SK-N-SH treated with all-trans-retinoic acid at 6 μM for 48 hours (cell line): ENCODE measurements around the gene PPP4C.

Experiments
- ATAC-seq: fragments of 200-7000 bp; cut with Tn5 transposase; 3 replicates; pipeline ENCODE4 v1.9.1; 2020; ENCODE audit warnings: mild to moderate bottlenecking, moderate library complexity
- ARNTL ChIP-seq: fragments of 450-650 bp; formaldehyde crosslinking; IDR thresholded peaks from 2 replicates; pipeline ENCODE4 v1.5.0; 2020; ENCODE audit warnings: low read depth, mild to moderate bottlenecking, moderate library complexity, borderline replicate concordance
- BACH2 ChIP-seq: fragments of 250-450 bp; sonication (Bioruptor Pico); IDR thresholded peaks from 2 replicates; pipeline ENCODE4 v1.9.0; 2021; ENCODE audit warnings: mild to moderate bottlenecking, borderline replicate concordance
- CREB5 ChIP-seq: fragments of 250-450 bp; sonication (Bioruptor Pico); IDR thresholded peaks from 2 replicates; pipeline ENCODE4 v1.5.1; 2020; ENCODE audit warnings: low read depth, mild to moderate bottlenecking, moderate library complexity
- CSDC2 ChIP-seq: fragments of 250-450 bp; sonication (Bioruptor Pico); IDR thresholded peaks from 2 replicates; pipeline ENCODE4 v1.5.0; 2020; ENCODE audit warnings: mild to moderate bottlenecking, moderate library complexity
- CSRNP3 ChIP-seq: fragments of 250-450 bp; sonication (Bioruptor Pico); IDR thresholded peaks from 2 replicates; pipeline ENCODE4 v1.5.1; 2021; ENCODE audit warnings: mild to moderate bottlenecking, moderate library complexity
- GLIS3 ChIP-seq: fragments of 250-450 bp; sonication (Bioruptor Pico); IDR thresholded peaks from 2 replicates; pipeline ENCODE4 v1.5.0; 2020; ENCODE audit warnings: mild to moderate bottlenecking, moderate library complexity
- ISL1 ChIP-seq: fragments of 250-450 bp; sonication (Bioruptor Pico); IDR thresholded peaks from 2 replicates; pipeline ENCODE4 v2.1.2; 2022; ENCODE audit warnings: mild to moderate bottlenecking, moderate library complexity
- OSR1 ChIP-seq: fragments of 250-450 bp; sonication (Bioruptor Pico); IDR thresholded peaks from 2 replicates; pipeline ENCODE4 v1.8.0; 2022; ENCODE audit warnings: moderate library complexity, mild to moderate bottlenecking, inconsistent platforms
- PATZ1 ChIP-seq: fragments of 250-450 bp; sonication (Bioruptor Pico); IDR thresholded peaks from 2 replicates; pipeline ENCODE4 v1.8.0; 2020; ENCODE audit warnings: mild to moderate bottlenecking, moderate library complexity, borderline replicate concordance
- PPARA ChIP-seq: fragments of 250-450 bp; sonication (Bioruptor Pico); IDR thresholded peaks from 2 replicates; pipeline ENCODE4 v1.5.0; 2020; ENCODE audit warnings: mild to moderate bottlenecking, borderline replicate concordance
- RARB ChIP-seq: fragments of 250-450 bp; sonication (Bioruptor Pico); IDR thresholded peaks from 2 replicates; pipeline ENCODE4 v1.8.0; 2021; ENCODE audit warnings: mild to moderate bottlenecking, moderate library complexity
- SNAI2 ChIP-seq: fragments of 250-450 bp; sonication (Bioruptor Pico); IDR thresholded peaks from 2 replicates; pipeline ENCODE4 v1.5.0; 2020; ENCODE audit warnings: mild to moderate bottlenecking, moderate library complexity
- TCF4 ChIP-seq: fragments of 250-450 bp; sonication (Bioruptor Pico); IDR thresholded peaks from 2 replicates; pipeline ENCODE4 v1.8.0; 2021; ENCODE audit warnings: mild to moderate bottlenecking, moderate library complexity, borderline replicate concordance
- TOX ChIP-seq: fragments of 250-450 bp; sonication (Bioruptor Pico); IDR thresholded peaks from 2 replicates; pipeline ENCODE4 v1.8.0; 2021; ENCODE audit warnings: mild to moderate bottlenecking, moderate library complexity, borderline replicate concordance
- TSHZ2 ChIP-seq: fragments of 250-450 bp; sonication (Bioruptor Pico); IDR thresholded peaks from 2 replicates; pipeline ENCODE4 v1.5.0; 2020; ENCODE audit warnings: mild to moderate bottlenecking, moderate library complexity
- ZC3H10 ChIP-seq: fragments of 250-450 bp; sonication (Bioruptor Pico); IDR thresholded peaks from 2 replicates; pipeline ENCODE4 v1.5.1; 2021; ENCODE audit warnings: mild to moderate bottlenecking, moderate library complexity
- ZFP3 ChIP-seq: fragments of 250-450 bp; sonication (Bioruptor Pico); IDR thresholded peaks from 2 replicates; pipeline ENCODE4 v1.5.0; 2020; ENCODE audit warnings: mild to moderate bottlenecking, moderate library complexity
- ZFP30 ChIP-seq: fragments of 450-650 bp; formaldehyde crosslinking; IDR thresholded peaks from 2 replicates; pipeline ENCODE4 v1.5.0; 2022; ENCODE audit warnings: mild to moderate bottlenecking, moderate library complexity
- ZNF565 ChIP-seq: fragments of 450-650 bp; formaldehyde crosslinking; conservative IDR thresholded peaks from 2 replicates; pipeline ENCODE4 v1.5.0; 2020; ENCODE audit warnings: low read depth, mild to moderate bottlenecking, moderate library complexity
- ZNF70 ChIP-seq: fragments of 450-650 bp; formaldehyde crosslinking; IDR thresholded peaks from 2 replicates; pipeline ENCODE4 v1.5.0; 2020; ENCODE audit warnings: mild to moderate bottlenecking, moderate library complexity
- ZNF8 ChIP-seq: fragments of 450-650 bp; formaldehyde crosslinking; IDR thresholded peaks from 2 replicates; pipeline ENCODE4 v1.5.0; 2020; ENCODE audit warnings: mild to moderate bottlenecking, moderate library complexity

PPP4C gene

GRCh38 chr16:30087181-30087898, 11.5 kb downstream of the PPP4C start (continued):
- TF ChIP-seq SNAI2 (CRISPR knock-in tag) (no peak), PPARA (CRISPR knock-in tag) (no peak), GLIS3 (no peak), BACH2 (CRISPR knock-in tag) (no peak), ZNF70 (CRISPR knock-in tag) (no peak)

GRCh38 chr16:30088237-30088831, 12.5 kb downstream of the PPP4C start:
- TF ChIP-seq PATZ1 (no peak), ZNF565 (CRISPR knock-in tag) (no peak), CSDC2 (CRISPR knock-in tag) (no peak), ARNTL (CRISPR knock-in tag) (no peak), ZFP30 (CRISPR knock-in tag) (no peak), ZFP3 (CRISPR knock-in tag) (no peak), BACH2 (CRISPR knock-in tag) (no peak), ZNF70 (CRISPR knock-in tag) (no peak), CREB5 (CRISPR knock-in tag) (no peak), TCF4 (CRISPR knock-in tag) (no peak), OSR1 (CRISPR knock-in tag) (no peak), SNAI2 (CRISPR knock-in tag) (no peak), TOX (CRISPR knock-in tag) (no peak), ZNF8 (CRISPR knock-in tag) (no peak)
- no peak for ATAC-seq

- no peak for ATAC-seq
- TF ChIP-seq BACH2 (CRISPR knock-in tag) = no peak
- TF ChIP-seq CREB5 (CRISPR knock-in tag) = no peak
- no peak for TF ChIP-seq ISL1
- no peak for TF ChIP-seq ZC3H10
- no peak for TF ChIP-seq TOX (CRISPR knock-in tag)
- no peak for TF ChIP-seq RARB (CRISPR knock-in tag)
- TF ChIP-seq CSDC2 (CRISPR knock-in tag) = no peak
- no peak for TF ChIP-seq TCF4 (CRISPR knock-in tag)
- TF ChIP-seq ZNF70 (CRISPR knock-in tag) = no peak
- no peak for TF ChIP-seq CSRNP3 (CRISPR knock-in tag)
- no peak for TF ChIP-seq ZFP3 (CRISPR knock-in tag)
- no peak for TF ChIP-seq ARNTL (CRISPR knock-in tag)
- no peak for TF ChIP-seq PPARA (CRISPR knock-in tag)
- no peak for TF ChIP-seq OSR1 (CRISPR knock-in tag)
- TF ChIP-seq ZNF8 (CRISPR knock-in tag) = no peak
- TF ChIP-seq TSHZ2 (CRISPR knock-in tag) = no peak
- TF ChIP-seq PATZ1 = no peak
- TF ChIP-seq SNAI2 (CRISPR knock-in tag) = no peak
These were observed 13.2 kb downstream of the PPP4C start for GRCh38 chr16:30088832-30089624.
